ENCODE measurements around the gene CPNE5. TPM values are rescaled to one million over a fixed set of nuclear protein-coding genes. Genes with fewer than 3 reads are reported as not detected.

Gene CPNE5
- total RNA-seq, 2 experiments from 2014 or later: 0.69 to 1.2 TPM

DNA sequence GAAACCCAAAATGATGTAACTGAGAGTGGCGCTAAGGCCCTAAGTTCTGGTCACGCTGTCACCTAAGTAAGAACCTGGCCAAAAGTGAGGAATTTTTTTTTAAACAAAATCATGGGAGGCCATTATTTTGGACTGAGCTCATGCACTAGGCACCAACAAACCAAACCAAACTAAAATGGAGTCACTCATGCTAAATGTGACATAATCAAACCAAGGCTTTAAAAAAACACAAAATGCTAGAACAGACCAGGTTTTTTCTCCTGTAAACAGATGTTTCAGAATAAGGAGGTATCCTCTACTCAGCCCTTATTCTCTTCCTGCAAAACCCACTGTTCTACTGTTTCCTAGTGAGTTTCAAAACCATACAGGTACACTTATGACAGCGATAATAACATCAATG, 45.4 kb upstream of the CPNE5 start:
- POLR2A ChIA-PET: interaction anchor here (1.3 to 2.6 kb wide), 3 partner anchors 10 to 72 kb away, joined by 3 to 25 read pairs (median 7); partner anchors contain the start of gene PPIL1
- TF ChIP-seq, protein P1, sequence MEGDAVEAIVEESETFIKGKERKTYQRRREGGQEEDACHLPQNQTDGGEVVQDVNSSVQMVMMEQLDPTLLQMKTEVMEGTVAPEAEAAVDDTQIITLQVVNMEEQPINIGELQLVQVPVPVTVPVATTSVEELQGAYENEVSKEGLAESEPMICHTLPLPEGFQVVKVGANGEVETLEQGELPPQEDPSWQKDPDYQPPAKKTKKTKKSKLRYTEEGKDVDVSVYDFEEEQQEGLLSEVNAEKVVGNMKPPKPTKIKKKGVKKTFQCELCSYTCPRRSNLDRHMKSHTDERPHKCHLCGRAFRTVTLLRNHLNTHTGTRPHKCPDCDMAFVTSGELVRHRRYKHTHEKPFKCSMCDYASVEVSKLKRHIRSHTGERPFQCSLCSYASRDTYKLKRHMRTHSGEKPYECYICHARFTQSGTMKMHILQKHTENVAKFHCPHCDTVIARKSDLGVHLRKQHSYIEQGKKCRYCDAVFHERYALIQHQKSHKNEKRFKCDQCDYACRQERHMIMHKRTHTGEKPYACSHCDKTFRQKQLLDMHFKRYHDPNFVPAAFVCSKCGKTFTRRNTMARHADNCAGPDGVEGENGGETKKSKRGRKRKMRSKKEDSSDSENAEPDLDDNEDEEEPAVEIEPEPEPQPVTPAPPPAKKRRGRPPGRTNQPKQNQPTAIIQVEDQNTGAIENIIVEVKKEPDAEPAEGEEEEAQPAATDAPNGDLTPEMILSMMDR (IDR thresholded peaks at IDR 0.05): no peak

DNA sequence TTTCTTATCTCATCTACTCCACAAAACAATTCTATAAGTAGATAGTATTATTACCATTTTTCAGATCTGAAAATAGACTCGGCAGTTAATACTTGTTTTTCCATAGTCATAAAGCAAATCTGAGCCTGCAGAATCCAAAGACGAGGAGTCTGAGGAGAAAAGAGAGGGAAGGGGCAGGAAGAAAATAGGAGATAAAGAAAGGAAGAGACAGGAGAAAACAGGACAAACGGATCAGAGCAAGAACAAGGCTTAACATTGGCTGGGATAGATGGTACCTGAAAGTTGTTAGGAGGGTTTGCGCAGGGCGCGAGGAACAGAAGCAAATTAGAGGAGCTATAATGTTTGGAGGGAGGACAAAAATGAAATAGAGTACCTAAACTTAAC, 36.0 kb upstream of the CPNE5 start:
- ChIA-PET POLR2A (interaction anchor here (0.7 to 3.4 kb wide), 17 partner anchors 10 to 383 kb away, joined by 3 to 25 read pairs (median 3); partner anchors contain the start of genes C6orf89, MTCH1 and TMEM217), CTCF (interaction anchor here (1.1 to 6.1 kb wide), 16 partner anchors 9 to 335 kb away, joined by 3 to 99 read pairs (median 8); partner anchors contain the start of genes C6orf89, MTCH1 and PI16)
- H3K4me1 Mint-ChIP-seq (ENCODE audit: low read depth): peaks cover 37% of the 10 kb centered on the region
- no peaks in the 10 kb centered on the region for H3K9me3 Mint-ChIP-seq
- H3K4me3 Mint-ChIP-seq: peak overlapping the region; percentile 99
- TF ChIP-seq, protein P1 (IDR thresholded peaks at IDR 0.05): no peak
- H3K36me3 Mint-ChIP-seq (ENCODE audit: low read depth): peaks cover 34% of the 10 kb centered on the region
- DNase-seq (no peak), ATAC-seq (no peak)
- intact Hi-C loops (cut with micrococcal nuclease): no loop called here
- H3K27me3 Mint-ChIP-seq: peaks cover 5% of the 10 kb centered on the region
- peak overlapping the region; percentile 100 for H3K27ac Mint-ChIP-seq

More for the DNA sequence above, 45.4 kb upstream of the CPNE5 start:
- CTCF ChIA-PET: interaction anchor here (0.7 to 8.9 kb wide), 20 partner anchors 10 to 441 kb away, joined by 3 to 108 read pairs (median 6); partner anchors contain the start of genes MTCH1, PI16 and PPIL1
- Mint-ChIP-seq H3K4me1 (ENCODE audit: low read depth) (peaks cover 31% of the 10 kb centered on the region), H3K4me3 (no peak overlapping the region), H3K36me3 (ENCODE audit: low read depth) (peaks cover 3% of the 10 kb centered on the region), H3K27ac (peak overlapping the region; percentile 96), H3K27me3 (no peaks in the 10 kb centered on the region), H3K9me3 (no peaks in the 10 kb centered on the region)
- no peak for DNase-seq
- no peak for ATAC-seq
- intact Hi-C loops (cut with micrococcal nuclease): loop anchor here (5.0 to 10.0 kb wide), 3 partner anchors 100 to 320 kb away; partner anchors contain the start of gene MTCH1

DNA sequence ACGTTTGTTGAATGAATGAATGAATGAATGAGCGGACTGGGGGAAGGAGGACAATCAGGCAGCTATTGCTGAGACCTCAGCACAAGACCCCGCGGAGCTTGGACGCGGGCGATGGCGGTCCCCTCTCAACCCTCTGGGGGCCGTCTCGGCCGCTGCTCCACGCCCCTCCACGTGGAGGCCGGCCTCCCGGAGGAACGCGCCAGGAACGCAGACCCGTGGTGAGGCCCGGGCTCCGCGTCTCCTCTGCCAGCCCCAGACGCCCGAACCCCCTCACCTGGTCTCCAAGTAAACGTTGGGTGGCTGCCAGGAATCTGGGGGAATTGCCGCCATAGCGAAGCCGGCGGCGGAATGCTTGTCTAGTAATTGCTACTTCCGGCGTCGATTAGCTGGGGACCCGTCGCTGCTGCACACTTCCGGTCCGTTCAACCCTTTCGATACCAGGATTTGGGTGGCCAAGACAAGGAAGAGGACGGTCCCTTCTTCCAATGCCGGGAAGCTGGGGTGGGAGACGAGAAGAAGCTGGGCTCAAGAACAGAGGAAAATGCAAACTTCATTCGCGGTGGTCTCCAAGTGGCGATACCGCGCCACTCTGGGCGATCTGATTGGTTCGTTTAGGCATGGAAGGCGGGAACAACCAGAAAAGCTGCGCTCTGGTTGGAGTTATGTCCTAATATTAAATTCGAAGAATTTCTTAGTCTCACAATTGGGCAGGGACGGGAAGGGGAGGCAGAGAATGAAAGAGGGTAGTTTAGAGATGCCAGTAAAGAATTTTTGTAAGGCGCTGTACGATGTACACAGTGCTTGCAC, 35.4 kb upstream of the CPNE5 start, which contains the start of gene PPIL1:
Gene PPIL1 (minus strand): TSS at position 361 of the 807 bp plus-strand sequence. CDS start 31 bp downstream, at position 330.
- ATAC-seq: peak; percentile 91
- intact Hi-C loops (cut with micrococcal nuclease): no loop called here

DNA sequence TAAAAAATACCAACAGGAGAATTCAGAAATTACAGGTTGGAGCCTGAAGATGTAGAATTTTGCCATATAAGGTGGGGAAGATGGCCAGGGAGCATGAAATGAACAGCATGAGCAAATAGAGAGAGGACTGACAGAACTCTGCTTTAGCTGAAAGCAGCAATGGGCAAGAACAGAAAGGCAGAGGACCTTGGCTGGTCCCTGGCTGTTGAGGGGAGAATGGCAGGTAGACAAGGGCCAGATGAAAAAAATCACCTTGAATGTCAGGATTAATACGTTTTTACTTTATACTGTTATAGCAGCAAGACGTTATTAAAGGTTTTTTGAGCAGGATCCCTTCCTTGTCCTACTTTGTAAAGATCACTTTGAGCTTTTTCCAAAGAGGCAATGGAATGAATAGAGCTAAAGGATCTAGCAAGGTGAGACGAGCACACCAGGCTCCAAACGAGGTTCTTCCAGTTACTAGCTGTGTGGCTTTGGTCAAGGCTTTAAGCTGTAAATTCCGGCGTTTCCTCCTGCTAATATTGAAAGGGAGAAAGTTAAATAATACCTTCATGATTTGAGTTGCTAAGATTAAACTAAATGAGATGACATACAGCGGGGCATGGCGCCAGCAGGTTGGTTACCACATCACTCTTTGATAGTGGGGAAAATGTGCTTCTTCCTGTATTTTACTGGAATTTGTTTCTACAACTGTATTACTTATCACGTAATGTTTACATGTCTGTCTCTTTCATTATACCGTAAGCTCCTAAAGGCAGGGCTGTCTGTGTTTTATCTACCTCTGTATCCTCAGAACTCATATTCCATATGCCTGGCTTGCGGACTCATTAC, 34.6 kb upstream of the CPNE5 start:
- H3K4me1 Mint-ChIP-seq (ENCODE audit: low read depth): peaks cover 46% of the 10 kb centered on the region
- H3K4me3 Mint-ChIP-seq: peak overlapping the region; percentile 99
- CTCF ChIA-PET: interaction anchor here (0.7 to 6.1 kb wide), 25 partner anchors 10 to 533 kb away, joined by 3 to 99 read pairs (median 4); partner anchors contain the start of genes C6orf89, MTCH1 and PI16
- TF ChIP-seq, protein P1 (IDR thresholded peaks at IDR 0.05): peak; percentile 14
- intact Hi-C loops (cut with micrococcal nuclease): no loop called here
- POLR2A ChIA-PET: interaction anchor here (0.5 to 3.4 kb wide), 21 partner anchors 9 to 321 kb away, joined by 3 to 25 read pairs (median 4); partner anchors contain the start of genes C6orf89 and MTCH1
- H3K36me3 Mint-ChIP-seq (ENCODE audit: low read depth): peaks cover 43% of the 10 kb centered on the region
- peaks cover 5% of the 10 kb centered on the region for H3K27me3 Mint-ChIP-seq
- DNase-seq (peak; percentile 37), ATAC-seq (no peak)
- H3K9me3 Mint-ChIP-seq: no peaks in the 10 kb centered on the region
- H3K27ac Mint-ChIP-seq: peak overlapping the region; percentile 100

More for the DNA sequence above, 35.4 kb upstream of the CPNE5 start, which contains the start of gene PPIL1:
- Mint-ChIP-seq H3K4me1 (ENCODE audit: low read depth) (peaks cover 42% of the 10 kb centered on the region), H3K4me3 (peak within 1 kb of the TSS; percentile 99), H3K36me3 (ENCODE audit: low read depth) (peaks cover 38% of the 10 kb centered on the region), H3K27me3 (peaks cover 5% of the 10 kb centered on the region), H3K27ac (peak within 1 kb of the TSS; percentile 100), H3K9me3 (no peaks in the 10 kb centered on the region)
- ChIA-PET POLR2A (interaction anchor here (0.5 to 3.4 kb wide), 28 partner anchors 8 to 383 kb away, joined by 3 to 25 read pairs (median 3); partner anchors contain the start of genes C6orf89, MTCH1 and TMEM217), CTCF (interaction anchor here (0.7 to 6.1 kb wide), 27 partner anchors 9 to 534 kb away, joined by 3 to 99 read pairs (median 4); partner anchors contain the start of genes C6orf89, MTCH1 and PI16)
- TF ChIP-seq, protein P1 (IDR thresholded peaks at IDR 0.05): no peak
- peak; percentile 88 for DNase-seq
